A673 (cell line): ENCODE measurements around the gene KLHL13. TPM values are rescaled to one million over a fixed set of nuclear protein-coding genes. Genes with fewer than 3 reads are reported as not detected.

Source experiments
- BruUV-seq: library from RNA; stranded (reverse); fragments of 400-500 nt; replicated peaks from 2 replicates; lab custom pipeline; 2021; lab: Mats Ljungman, UMichigan
- CTCF ChIA-PET: fragments of 300-600 bp; sonication (Branson Sonifier 250); formaldehyde crosslinking; loops from one replicate; lab custom pipeline; 2022; ENCODE audit warnings: antibody characterized with exemption; lab: Charles Lee
- POLR2A ChIA-PET: fragments of 300-600 bp; sonication (Branson Sonifier 250); formaldehyde crosslinking; loops from one replicate; lab custom pipeline; 2022; ENCODE audit warnings: antibody characterized with exemption; ENCODE audit not compliant: low non-redundant PET; lab: Charles Lee
- DNase-seq: peaks from one replicate; pipeline ENCODE4 v3.0.0-alpha.2; 2015; ENCODE audit warnings: low spot score
- H3K27ac ChIP-seq: fragments of 200-600 bp; sonication (generic); 2 replicates; pipeline ENCODE4 v1.5.1; 2016; ENCODE audit warnings: mixed run types, low read depth, mild to moderate bottlenecking, mixed read lengths, antibody characterized with exemption, low read length; ENCODE audit not compliant: poor library complexity, severe bottlenecking
- H3K27me3 ChIP-seq: fragments of 200-600 bp; sonication (generic); replicated peaks from 2 replicates; pipeline ENCODE4 v1.6.1; 2017; ENCODE audit warnings: mixed run types, low read depth, mild to moderate bottlenecking, mixed read lengths, antibody characterized with exemption, low read length; ENCODE audit not compliant: insufficient read depth, poor library complexity
- H3K36me3 ChIP-seq: fragments of 200-600 bp; sonication (generic); 2 replicates; pipeline ENCODE4 v1.6.1; 2016; ENCODE audit warnings: mixed run types, mild to moderate bottlenecking, mixed read lengths, antibody characterized with exemption, low read length; ENCODE audit not compliant: insufficient read depth, poor library complexity, severe bottlenecking
- H3K4me1 ChIP-seq: fragments of 200-600 bp; sonication (generic); 2 replicates; pipeline ENCODE4 v1.6.1; 2017; ENCODE audit warnings: mixed run types, mild to moderate bottlenecking, mixed read lengths, antibody characterized with exemption, low read length; ENCODE audit not compliant: insufficient read depth, poor library complexity, severe bottlenecking
- H3K4me3 ChIP-seq: fragments of 200-600 bp; sonication (generic); 2 replicates; pipeline ENCODE4 v1.5.1; 2016; ENCODE audit warnings: low read depth, mixed run types, mild to moderate bottlenecking, mixed read lengths, low read length; ENCODE audit not compliant: poor library complexity, severe bottlenecking
- H3K9me3 ChIP-seq: fragments of 200-600 bp; sonication (generic); 2 replicates; pipeline ENCODE4 v1.6.1; 2016; ENCODE audit warnings: mixed run types, low read depth, mild to moderate bottlenecking, mixed read lengths, antibody characterized with exemption, low read length; ENCODE audit not compliant: poor library complexity, severe bottlenecking
- EZH2 ChIP-seq: fragments of 200-600 bp; sonication (generic); IDR thresholded peaks from 2 replicates; pipeline ENCODE4 v1.6.1; 2017; ENCODE audit warnings: borderline replicate concordance, low read depth, mild to moderate bottlenecking, mixed read lengths, antibody characterized with exemption, low read length; ENCODE audit not compliant: poor library complexity, severe bottlenecking
- intact Hi-C: fragments of 100-400 bp; cut with micrococcal nuclease; formaldehyde crosslinking; loops from one replicate; pipeline ENCODE4 v1.10.0; 2022; ENCODE audit not compliant: unreplicated experiment
- total RNA-seq: library from RNA; stranded (reverse); gene quantifications from 2 replicates; pipeline ENCODE4 v1.2.3, GENCODE V29; 2021
- TF ChIP-seq, protein P1 (sequence below): fragments of 300-800, 200-600 bp; sonication (generic); conservative IDR thresholded peaks from 2 replicates; pipeline ENCODE4 v1.5.1; 2017; ENCODE audit warnings: low read depth, mild to moderate bottlenecking, antibody characterized with exemption, low read length, moderate library complexity, mixed read lengths

The KLHL13 gene
- total RNA-seq, 1 experiment from 2014 or later, result 46.3 TPM

DNA sequence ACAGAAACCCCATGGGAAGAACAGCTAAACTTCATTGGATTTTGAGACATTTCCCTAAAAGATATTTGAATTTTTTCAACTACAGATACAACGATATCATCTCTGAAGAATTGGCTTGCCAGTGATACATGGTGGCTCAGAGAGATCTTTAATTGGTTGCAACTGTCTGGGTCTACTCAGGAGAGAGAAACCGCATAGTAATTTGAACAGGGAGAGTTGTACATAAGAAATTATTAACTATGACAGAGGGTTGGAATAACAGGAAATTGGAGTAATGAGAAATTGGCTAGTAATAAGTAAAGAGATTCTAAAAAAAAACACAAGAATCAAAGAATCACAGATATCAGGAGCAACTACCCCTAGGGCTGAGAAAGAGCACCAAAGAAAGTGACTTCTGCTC, 118.4 kb downstream of the KLHL13 start:
- POLR2A ChIA-PET, result no interaction called here
- Histone ChIP-seq H3K4me3 (no peak overlapping the region), H3K27me3 (no peaks in the 10 kb centered on the region), H3K27ac (no peak overlapping the region), H3K36me3 (no peaks in the 10 kb centered on the region), H3K9me3 (no peaks in the 10 kb centered on the region), H3K4me1 (peaks cover 7% of the 10 kb centered on the region)
- no TSS peak for BruUV-seq
- intact Hi-C loops, result loop anchor here (10.0 kb wide), 1 partner anchor 1793 kb away; no protein-coding TSS in a partner anchor
- no peak for TF ChIP-seq EZH2
- TF ChIP-seq, protein P1, sequence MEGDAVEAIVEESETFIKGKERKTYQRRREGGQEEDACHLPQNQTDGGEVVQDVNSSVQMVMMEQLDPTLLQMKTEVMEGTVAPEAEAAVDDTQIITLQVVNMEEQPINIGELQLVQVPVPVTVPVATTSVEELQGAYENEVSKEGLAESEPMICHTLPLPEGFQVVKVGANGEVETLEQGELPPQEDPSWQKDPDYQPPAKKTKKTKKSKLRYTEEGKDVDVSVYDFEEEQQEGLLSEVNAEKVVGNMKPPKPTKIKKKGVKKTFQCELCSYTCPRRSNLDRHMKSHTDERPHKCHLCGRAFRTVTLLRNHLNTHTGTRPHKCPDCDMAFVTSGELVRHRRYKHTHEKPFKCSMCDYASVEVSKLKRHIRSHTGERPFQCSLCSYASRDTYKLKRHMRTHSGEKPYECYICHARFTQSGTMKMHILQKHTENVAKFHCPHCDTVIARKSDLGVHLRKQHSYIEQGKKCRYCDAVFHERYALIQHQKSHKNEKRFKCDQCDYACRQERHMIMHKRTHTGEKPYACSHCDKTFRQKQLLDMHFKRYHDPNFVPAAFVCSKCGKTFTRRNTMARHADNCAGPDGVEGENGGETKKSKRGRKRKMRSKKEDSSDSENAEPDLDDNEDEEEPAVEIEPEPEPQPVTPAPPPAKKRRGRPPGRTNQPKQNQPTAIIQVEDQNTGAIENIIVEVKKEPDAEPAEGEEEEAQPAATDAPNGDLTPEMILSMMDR, result no peak
- DNase-seq, result no peak
- CTCF ChIA-PET, result no interaction called here

DNA sequence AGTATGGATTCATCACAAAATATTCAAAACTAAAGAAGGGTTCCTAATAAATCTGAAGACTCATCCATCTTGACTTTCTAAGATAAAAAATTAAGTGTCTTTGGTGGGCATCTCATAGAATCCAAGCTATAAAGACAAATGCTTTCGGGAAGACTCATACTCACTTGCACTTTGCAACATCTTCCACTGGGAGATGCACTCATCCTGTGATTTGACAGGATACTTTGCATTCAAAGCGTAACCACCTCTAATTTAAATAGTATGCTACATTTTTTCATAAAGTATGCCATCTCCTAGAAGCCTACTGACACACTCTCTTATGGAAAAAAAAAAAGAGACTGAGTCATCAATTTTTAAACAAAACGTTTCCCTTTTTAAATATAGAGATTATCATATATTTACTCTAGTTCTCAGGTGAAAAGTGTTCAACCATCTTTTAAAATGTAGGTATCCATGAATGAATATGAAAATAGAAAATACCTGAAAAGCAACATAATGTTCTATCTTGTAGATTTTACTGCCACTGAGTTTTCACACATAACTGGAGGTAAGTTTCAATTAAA, 119.6 kb downstream of the KLHL13 start:
- ChIA-PET POLR2A (no interaction called here), CTCF (interaction anchor here (0.6 to 1.0 kb wide), 8 partner anchors 12 to 606 kb away, joined by 3 to 8 read pairs (median 3); no protein-coding TSS in a partner anchor)
- BruUV-seq, result no TSS peak
- Histone ChIP-seq H3K36me3 (no peaks in the 10 kb centered on the region), H3K27ac (no peak overlapping the region), H3K9me3 (no peaks in the 10 kb centered on the region), H3K4me1 (peaks cover 10% of the 10 kb centered on the region), H3K4me3 (no peak overlapping the region), H3K27me3 (no peaks in the 10 kb centered on the region)
- TF ChIP-seq, protein P1, result peak; percentile 62
- no peak for TF ChIP-seq EZH2
- peak; percentile 57 for DNase-seq
- intact Hi-C loops, result loop anchor here (2.0 to 10.0 kb wide), 3 partner anchors 228 to 1792 kb away; no protein-coding TSS in a partner anchor

DNA sequence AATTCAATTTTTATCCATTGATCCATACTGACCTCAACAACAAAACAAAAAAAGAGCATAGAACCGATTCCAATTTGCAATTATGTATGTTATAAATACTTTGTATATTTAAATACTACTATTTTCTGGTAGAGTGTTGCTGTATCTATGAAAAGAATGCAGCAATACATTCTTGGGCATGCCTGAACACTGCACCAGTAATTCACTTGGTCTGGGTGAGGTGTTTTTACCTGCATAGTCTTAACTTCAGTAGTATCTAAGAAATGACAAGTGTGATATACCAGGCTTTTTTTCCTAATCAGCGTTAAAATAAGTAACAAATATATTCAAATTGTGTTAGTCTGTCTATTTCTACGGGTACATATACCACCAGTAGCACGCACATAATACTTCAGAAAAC, 120.2 kb downstream of the KLHL13 start:
- Histone ChIP-seq H3K9me3 (no peaks in the 10 kb centered on the region), H3K4me1 (peaks cover 16% of the 10 kb centered on the region), H3K27ac (no peak overlapping the region), H3K4me3 (no peak overlapping the region), H3K27me3 (no peaks in the 10 kb centered on the region), H3K36me3 (no peaks in the 10 kb centered on the region)
- ChIA-PET POLR2A (no interaction called here), CTCF (interaction anchor here (0.6 to 1.0 kb wide), 6 partner anchors 151 to 262 kb away, joined by 3 to 8 read pairs (median 3); no protein-coding TSS in a partner anchor)
- no peak for TF ChIP-seq EZH2
- TF ChIP-seq, protein P1, result no peak
- intact Hi-C loops, result loop anchor here (2.0 to 10.0 kb wide), 3 partner anchors 228 to 1792 kb away; no protein-coding TSS in a partner anchor
- DNase-seq, result no peak
- BruUV-seq, result no TSS peak
